ENCODE data around the gene CAMKK2.

GRCh38 chr12:121282072-121282742, 14.3 kb downstream of the CAMKK2 start:
- no peak for TF ChIP-seq CTCF (conservative IDR thresholded peaks at IDR 0.05 in 1 of 2, IDR thresholded peaks at IDR 0.05 in 1 of 2; ENCODE audit: low read depth in 1 of 2, low read length in 2 of 2)
- TF ChIP-seq EZH2 (IDR thresholded peaks at IDR 0.05; ENCODE audit: low read length, missing control alignments) = no peak

Data from fibroblast of lung (primary cell).